SU-DHL-6 (cell line): ENCODE results near the gene AKR1B15.

Experiments
- H2AFZ ChIP-seq: fragments of 200-600 bp; sonication (generic); 2 replicates; pipeline ENCODE4 v1.6.1; 2014; ENCODE audit warnings: low read depth, mild to moderate bottlenecking, moderate library complexity, mixed read lengths, antibody characterized with exemption, low read length; ENCODE audit not compliant: severe bottlenecking
- H3F3A ChIP-seq: fragments of 200-600 bp; shearing (Covaris generic); 2 replicates; pipeline ENCODE4 v1.6.0; 2016; ENCODE audit warnings: antibody characterized with exemption, mild to moderate bottlenecking; ENCODE audit not compliant: insufficient read depth
- H3K27ac ChIP-seq: fragments of 200-600 bp; sonication (generic); 2 replicates; pipeline ENCODE4 v1.5.1; 2016; ENCODE audit warnings: low read depth, mild to moderate bottlenecking, low read length, moderate library complexity, mixed read lengths
- H3K27me3 ChIP-seq: fragments of 200-600 bp; sonication (generic), shearing (Covaris generic); 2 replicates; pipeline ENCODE4 v1.6.0; 2014; ENCODE audit warnings: mild to moderate bottlenecking, low read length
- H3K36me3 ChIP-seq: fragments of 200-600 bp; sonication (generic); 2 replicates; pipeline ENCODE4 v1.6.1; 2014; ENCODE audit warnings: mild to moderate bottlenecking, low read length, mixed read lengths
- H3K4me2 ChIP-seq: fragments of 300-600, 200-600 bp; shearing (Covaris generic), sonication (generic); 2 replicates; pipeline ENCODE4 v1.6.0; 2014; ENCODE audit warnings: low read length, low read depth, mild to moderate bottlenecking; ENCODE audit not compliant: poor library complexity, severe bottlenecking
- H3K4me3 ChIP-seq: fragments of 200-600 bp; sonication (generic); 2 replicates; pipeline ENCODE4 v1.5.1; 2014; ENCODE audit warnings: antibody characterized with exemption, low read length, mild to moderate bottlenecking, mixed read lengths; ENCODE audit not compliant: insufficient read depth, poor library complexity, severe bottlenecking
- H3K79me2 ChIP-seq: fragments of 200-600 bp; sonication (generic); 2 replicates; pipeline ENCODE4 v1.6.1; 2014; ENCODE audit warnings: mild to moderate bottlenecking, low read length, moderate library complexity; ENCODE audit not compliant: insufficient read depth
- H3K9ac ChIP-seq: fragments of 200-600 bp; sonication (generic); 2 replicates; pipeline ENCODE4 v1.7.0; 2014; ENCODE audit warnings: mild to moderate bottlenecking, low read length
- H3K9me2 ChIP-seq: fragments of 200-600 bp; sonication (generic); replicated peaks from 2 replicates; pipeline ENCODE4 v1.6.1; 2014; ENCODE audit warnings: low read length; ENCODE audit not compliant: insufficient read depth
- H3K9me3 ChIP-seq: fragments of 200-600 bp; sonication (generic); 2 replicates; pipeline ENCODE4 v1.6.1; 2014; ENCODE audit warnings: low read length, mixed read lengths; ENCODE audit not compliant: insufficient read depth
- H4K20me1 ChIP-seq: fragments of 200-600 bp; sonication (generic); 2 replicates; pipeline ENCODE4 v1.6.1; 2014; ENCODE audit warnings: low read depth, mild to moderate bottlenecking, antibody characterized with exemption, low read length, moderate library complexity, mixed read lengths
- CTCF ChIP-seq: fragments of 200-600 bp; sonication (generic); IDR thresholded peaks from one replicate; pipeline ENCODE4 v1.5.1; 2017; ENCODE audit warnings: antibody characterized with exemption, mild to moderate bottlenecking, low read length, moderate library complexity; ENCODE audit not compliant: insufficient read depth, poor library complexity, severe bottlenecking
- EZH2phosphoT487 ChIP-seq: fragments of 200-600 bp; sonication (generic), shearing (Covaris generic); conservative IDR thresholded peaks from 2 replicates; pipeline ENCODE4 v1.6.1; 2018; ENCODE audit warnings: mild to moderate bottlenecking, antibody characterized with exemption, low read length, moderate library complexity, mixed read lengths

The AKR1B15 gene

GRCh38 chr7:134548877-134549276 is at the start of gene AKR1B15:
AKR1B15 (plus strand) TSS chr7:134549110; CDS start chr7:134564620, 15,510 bp downstream.
- Histone ChIP-seq H3K79me2 (no peaks in the 10 kb centered on the region), H3F3A (no peaks in the 10 kb centered on the region), H3K36me3 (no peaks in the 10 kb centered on the region), H3K27me3 (no peaks in the 10 kb centered on the region), H2AFZ (no peak within 1 kb of the TSS), H3K9me2 (no peaks in the 10 kb centered on the region), H3K4me3 (no peak within 1 kb of the TSS), H3K9me3 (no peaks in the 10 kb centered on the region), H3K4me2 (no peak within 1 kb of the TSS), H3K9ac (no peak within 1 kb of the TSS), H3K27ac (no peak within 1 kb of the TSS), H4K20me1 (no peaks in the 10 kb centered on the region)
- TF ChIP-seq EZH2phosphoT487 (no peak), CTCF (no peak)

DNA sequence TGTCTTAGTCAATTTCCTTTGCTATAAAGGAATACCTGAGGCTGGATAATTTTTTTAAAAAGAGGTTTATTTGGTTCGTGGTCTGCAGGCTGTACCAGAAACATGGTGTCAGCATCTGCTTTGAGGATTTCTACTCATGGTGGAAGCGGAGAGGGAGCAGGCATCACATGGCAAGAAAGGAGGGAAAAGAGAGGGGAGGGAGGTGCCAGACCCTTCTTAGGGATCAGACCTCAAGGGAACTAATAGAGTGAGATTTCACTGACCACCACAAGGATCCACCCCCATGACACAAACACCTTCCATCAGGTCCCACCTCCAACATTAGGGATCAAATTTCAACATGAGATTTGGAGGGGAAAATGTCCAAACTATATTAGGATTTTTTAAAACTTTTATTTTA is 48.5 kb upstream of the AKR1B15 start:
- H3K79me2 ChIP-seq = no peaks in the 10 kb centered on the region
- no peak overlapping the region for H3K9ac ChIP-seq
- H3K4me3 ChIP-seq = no peak overlapping the region
- H3K27me3 ChIP-seq = no peaks in the 10 kb centered on the region
- H3F3A ChIP-seq = no peaks in the 10 kb centered on the region
- no peak overlapping the region for H2AFZ ChIP-seq
- no peak overlapping the region for H3K27ac ChIP-seq
- H4K20me1 ChIP-seq = no peaks in the 10 kb centered on the region
- H3K9me2 ChIP-seq = no peaks in the 10 kb centered on the region
- no peak overlapping the region for H3K4me2 ChIP-seq
- no peak for TF ChIP-seq EZH2phosphoT487
- TF ChIP-seq CTCF = no peak
- H3K9me3 ChIP-seq = no peaks in the 10 kb centered on the region
- H3K36me3 ChIP-seq = no peaks in the 10 kb centered on the region

DNA sequence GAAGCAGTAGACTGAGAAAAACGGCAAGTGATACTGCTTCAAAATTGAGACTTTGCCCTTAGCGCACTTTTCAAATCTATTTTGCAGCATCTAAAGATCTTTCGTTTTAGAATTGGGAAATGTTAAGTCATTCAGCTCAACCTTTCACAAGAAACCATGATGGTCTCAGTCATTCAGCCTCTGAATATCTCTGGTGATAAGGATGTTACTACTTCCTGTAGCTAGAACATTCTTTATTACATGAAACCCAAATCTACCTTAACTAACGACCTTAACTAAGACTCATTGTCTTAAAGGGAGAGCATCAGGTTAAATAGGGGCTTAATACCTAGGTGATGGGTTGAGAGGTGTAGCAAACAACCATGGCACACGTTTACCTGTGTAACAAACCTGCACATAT is 47.9 kb upstream of the AKR1B15 start:
- Histone ChIP-seq H3K9ac (no peak overlapping the region), H4K20me1 (no peaks in the 10 kb centered on the region), H3K9me3 (no peaks in the 10 kb centered on the region), H3K27ac (no peak overlapping the region), H3K9me2 (no peaks in the 10 kb centered on the region), H2AFZ (no peak overlapping the region), H3K79me2 (no peaks in the 10 kb centered on the region), H3K4me2 (no peak overlapping the region), H3K4me3 (no peak overlapping the region), H3K36me3 (no peaks in the 10 kb centered on the region), H3F3A (no peaks in the 10 kb centered on the region), H3K27me3 (no peaks in the 10 kb centered on the region)
- TF ChIP-seq EZH2phosphoT487 (no peak), CTCF (no peak)
